ENCODE data around the gene TNNT2.

TNNT2 gene

GRCh38 chr1:201359031-201359872, 18.2 kb downstream of the TNNT2 start:
- Histone ChIP-seq H3K4me3 (ENCODE audit: low read length) (no peak overlapping the region), H3K4me1 (ENCODE audit: control insufficient read depth, insufficient read depth, low read length) (no peaks in the 10 kb centered on the region), H3K9ac (ENCODE audit: low read length) (no peak overlapping the region), H3K9me3 (ENCODE audit: control insufficient read depth, low read length) (no peaks in the 10 kb centered on the region), H3K27me3 (ENCODE audit: control insufficient read depth, insufficient read depth, low read length) (peaks cover 20% of the 10 kb centered on the region), H3K36me3 (ENCODE audit: control insufficient read depth, insufficient read depth, low read length) (no peaks in the 10 kb centered on the region)

GRCh38 chr1:201358596-201358995, 18.9 kb downstream of the TNNT2 start:
- Histone ChIP-seq H3K9ac (ENCODE audit: low read length) (no peak overlapping the region), H3K36me3 (ENCODE audit: control insufficient read depth, insufficient read depth, low read length) (no peaks in the 10 kb centered on the region), H3K4me3 (ENCODE audit: low read length) (no peak overlapping the region), H3K4me1 (ENCODE audit: control insufficient read depth, insufficient read depth, low read length) (no peaks in the 10 kb centered on the region), H3K27me3 (ENCODE audit: control insufficient read depth, insufficient read depth, low read length) (peaks cover 23% of the 10 kb centered on the region), H3K9me3 (ENCODE audit: control insufficient read depth, low read length) (no peaks in the 10 kb centered on the region)

- Histone ChIP-seq H3K9ac (ENCODE audit: low read length) (no peak overlapping the region), H3K4me1 (ENCODE audit: control insufficient read depth, insufficient read depth, low read length) (no peaks in the 10 kb centered on the region), H3K27me3 (ENCODE audit: control insufficient read depth, insufficient read depth, low read length) (peaks cover 21% of the 10 kb centered on the region), H3K4me3 (ENCODE audit: low read length) (no peak overlapping the region), H3K36me3 (ENCODE audit: control insufficient read depth, insufficient read depth, low read length) (no peaks in the 10 kb centered on the region), H3K9me3 (ENCODE audit: control insufficient read depth, low read length) (no peaks in the 10 kb centered on the region)
Measured at GRCh38 chr1:201357636-201358348, 19.7 kb downstream of the TNNT2 start.

GRCh38 chr1:201357211-201357610, 20.3 kb downstream of the TNNT2 start:
- Histone ChIP-seq H3K27me3 (ENCODE audit: control insufficient read depth, insufficient read depth, low read length) (peaks cover 15% of the 10 kb centered on the region), H3K36me3 (ENCODE audit: control insufficient read depth, insufficient read depth, low read length) (no peaks in the 10 kb centered on the region), H3K4me3 (ENCODE audit: low read length) (no peak overlapping the region), H3K4me1 (ENCODE audit: control insufficient read depth, insufficient read depth, low read length) (no peaks in the 10 kb centered on the region), H3K9ac (ENCODE audit: low read length) (no peak overlapping the region), H3K9me3 (ENCODE audit: control insufficient read depth, low read length) (no peaks in the 10 kb centered on the region)

GRCh38 chr1:201356701-201357100, 20.8 kb downstream of the TNNT2 start:
- Histone ChIP-seq H3K9me3 (ENCODE audit: control insufficient read depth, low read length) (no peaks in the 10 kb centered on the region), H3K27me3 (ENCODE audit: control insufficient read depth, insufficient read depth, low read length) (peaks cover 10% of the 10 kb centered on the region), H3K4me1 (ENCODE audit: control insufficient read depth, insufficient read depth, low read length) (no peaks in the 10 kb centered on the region), H3K9ac (ENCODE audit: low read length) (no peak overlapping the region), H3K36me3 (ENCODE audit: control insufficient read depth, insufficient read depth, low read length) (no peaks in the 10 kb centered on the region), H3K4me3 (ENCODE audit: low read length) (no peak overlapping the region)

GRCh38 chr1:201356236-201356635, 21.2 kb downstream of the TNNT2 start:
- Histone ChIP-seq H3K9me3 (ENCODE audit: control insufficient read depth, low read length) (no peaks in the 10 kb centered on the region), H3K9ac (ENCODE audit: low read length) (no peak overlapping the region), H3K4me1 (ENCODE audit: control insufficient read depth, insufficient read depth, low read length) (no peaks in the 10 kb centered on the region), H3K4me3 (ENCODE audit: low read length) (no peak overlapping the region), H3K36me3 (ENCODE audit: control insufficient read depth, insufficient read depth, low read length) (no peaks in the 10 kb centered on the region), H3K27me3 (ENCODE audit: control insufficient read depth, insufficient read depth, low read length) (peaks cover 9% of the 10 kb centered on the region)

GRCh38 chr1:201355471-201355870, 22.0 kb downstream of the TNNT2 start:
- Histone ChIP-seq H3K9ac (ENCODE audit: low read length) (no peak overlapping the region), H3K4me1 (ENCODE audit: control insufficient read depth, insufficient read depth, low read length) (no peaks in the 10 kb centered on the region), H3K27me3 (ENCODE audit: control insufficient read depth, insufficient read depth, low read length) (peaks cover 9% of the 10 kb centered on the region), H3K9me3 (ENCODE audit: control insufficient read depth, low read length) (no peaks in the 10 kb centered on the region), H3K36me3 (ENCODE audit: control insufficient read depth, insufficient read depth, low read length) (no peaks in the 10 kb centered on the region), H3K4me3 (ENCODE audit: low read length) (no peak overlapping the region)

- H3K36me3 ChIP-seq (ENCODE audit: control insufficient read depth, insufficient read depth, low read length): no peaks in the 10 kb centered on the region
- H3K9me3 ChIP-seq (ENCODE audit: control insufficient read depth, low read length): no peaks in the 10 kb centered on the region
- H3K27me3 ChIP-seq (ENCODE audit: control insufficient read depth, insufficient read depth, low read length): peaks cover 9% of the 10 kb centered on the region
- H3K4me3 ChIP-seq (ENCODE audit: low read length): no peak overlapping the region
- H3K9ac ChIP-seq (ENCODE audit: low read length): no peak overlapping the region
- H3K4me1 ChIP-seq (ENCODE audit: control insufficient read depth, insufficient read depth, low read length): no peaks in the 10 kb centered on the region
Measured at GRCh38 chr1:201354901-201355295, 22.6 kb downstream of the TNNT2 start.

GRCh38 chr1:201354151-201354900, 23.2 kb downstream of the TNNT2 start:
- Histone ChIP-seq H3K9me3 (ENCODE audit: control insufficient read depth, low read length) (no peaks in the 10 kb centered on the region), H3K36me3 (ENCODE audit: control insufficient read depth, insufficient read depth, low read length) (no peaks in the 10 kb centered on the region), H3K9ac (ENCODE audit: low read length) (no peak overlapping the region), H3K4me1 (ENCODE audit: control insufficient read depth, insufficient read depth, low read length) (no peaks in the 10 kb centered on the region), H3K27me3 (ENCODE audit: control insufficient read depth, insufficient read depth, low read length) (peaks cover 9% of the 10 kb centered on the region), H3K4me3 (ENCODE audit: low read length) (no peak overlapping the region)

GRCh38 chr1:201353186-201353940, 24.1 kb downstream of the TNNT2 start:
- no peaks in the 10 kb centered on the region for H3K4me1 ChIP-seq (ENCODE audit: control insufficient read depth, insufficient read depth, low read length)
- H3K36me3 ChIP-seq (ENCODE audit: control insufficient read depth, insufficient read depth, low read length): no peaks in the 10 kb centered on the region
- H3K27me3 ChIP-seq (ENCODE audit: control insufficient read depth, insufficient read depth, low read length): peaks cover 9% of the 10 kb centered on the region
- no peak overlapping the region for H3K9ac ChIP-seq (ENCODE audit: low read length)
- no peak overlapping the region for H3K4me3 ChIP-seq (ENCODE audit: low read length)
- H3K9me3 ChIP-seq (ENCODE audit: control insufficient read depth, low read length): no peaks in the 10 kb centered on the region

GRCh38 chr1:201351617-201352016, 25.9 kb downstream of the TNNT2 start:
- Histone ChIP-seq H3K9me3 (ENCODE audit: control insufficient read depth, low read length) (no peaks in the 10 kb centered on the region), H3K36me3 (ENCODE audit: control insufficient read depth, insufficient read depth, low read length) (no peaks in the 10 kb centered on the region), H3K4me3 (ENCODE audit: low read length) (no peak overlapping the region), H3K4me1 (ENCODE audit: control insufficient read depth, insufficient read depth, low read length) (no peaks in the 10 kb centered on the region), H3K27me3 (ENCODE audit: control insufficient read depth, insufficient read depth, low read length) (peaks cover 15% of the 10 kb centered on the region), H3K9ac (ENCODE audit: low read length) (no peak overlapping the region)
